Astrocyte (in vitro differentiated cells and primary cell): ENCODE results near the gene GPR156. TPM values are rescaled to one million over a fixed set of nuclear protein-coding genes. Genes with fewer than 3 reads are reported as not detected.

Experiments used
- DNase-seq: peaks from one replicate; pipeline ENCODE4 v3.0.0-alpha.2; 2010; ENCODE audit warnings: low read depth
- FAIRE-seq: peaks from 2 replicates; lab custom pipeline; 2011; peaks lifted over from hg19 to GRCh38; lab: Jason Lieb, UNC
- H2AFZ ChIP-seq: 2 replicates; pipeline ENCODE4 v1.6.0; 2012; ENCODE audit warnings: low read depth, low read length, inconsistent platforms
- H3K27ac ChIP-seq: 2 replicates; pipeline ENCODE4 v1.5.1; 2011; ENCODE audit warnings: low read depth, low read length, inconsistent platforms
- H3K27me3 ChIP-seq: 2 replicates; pipeline ENCODE4 v1.6.0; 2011; ENCODE audit warnings: low read length, inconsistent platforms; ENCODE audit not compliant: insufficient read depth
- H3K36me3 ChIP-seq: 2 replicates; pipeline ENCODE4 v1.5.1; 2011; ENCODE audit warnings: low read length, inconsistent platforms; ENCODE audit not compliant: insufficient read depth
- H3K4me1 ChIP-seq: 2 replicates; pipeline ENCODE4 v1.5.1; 2011; ENCODE audit warnings: low read length, inconsistent platforms; ENCODE audit not compliant: insufficient read depth
- H3K4me2 ChIP-seq: 2 replicates; pipeline ENCODE4 v1.6.0; 2012; ENCODE audit warnings: low read length, inconsistent platforms
- H3K4me3 ChIP-seq: 2 replicates; pipeline ENCODE4 v1.5.1; 2011; ENCODE audit warnings: low read depth, mild to moderate bottlenecking, low read length, inconsistent platforms; ENCODE audit not compliant: insufficient read depth
- H3K79me2 ChIP-seq: 2 replicates; pipeline ENCODE4 v1.6.0; 2012; ENCODE audit warnings: mild to moderate bottlenecking, low read length, inconsistent platforms; ENCODE audit not compliant: insufficient read depth
- H3K9ac ChIP-seq: 2 replicates; pipeline ENCODE4 v1.6.0; 2012; ENCODE audit warnings: mild to moderate bottlenecking, low read length, inconsistent platforms
- H3K9me3 ChIP-seq: 2 replicates; pipeline ENCODE4 v1.5.1; 2012; ENCODE audit warnings: low read depth, mild to moderate bottlenecking, low read length, inconsistent platforms; ENCODE audit not compliant: insufficient read depth
- H4K20me1 ChIP-seq: 2 replicates; pipeline ENCODE4 v1.6.0; 2012; ENCODE audit warnings: low read length, inconsistent platforms; ENCODE audit not compliant: insufficient read depth
- H3K27ac Mint-ChIP-seq: one replicate; pipeline ENCODE4 v1.8.0; 2021; ENCODE audit warnings: mild to moderate bottlenecking, mixed read lengths; ENCODE audit not compliant: unreplicated experiment
- H3K27me3 Mint-ChIP-seq: one replicate; pipeline ENCODE4 v1.8.0; 2021; ENCODE audit warnings: low read depth, mixed read lengths; ENCODE audit not compliant: unreplicated experiment
- H3K36me3 Mint-ChIP-seq: one replicate; pipeline ENCODE4 v1.8.0; 2021; ENCODE audit warnings: low read depth, mixed read lengths; ENCODE audit not compliant: unreplicated experiment
- H3K4me1 Mint-ChIP-seq: one replicate; pipeline ENCODE4 v1.8.0; 2021; ENCODE audit warnings: low read depth, mixed read lengths; ENCODE audit not compliant: unreplicated experiment
- H3K4me3 Mint-ChIP-seq: one replicate; pipeline ENCODE4 v1.8.0; 2021; ENCODE audit warnings: mild to moderate bottlenecking, moderate library complexity, mixed read lengths; ENCODE audit not compliant: unreplicated experiment
- H3K9me3 Mint-ChIP-seq: one replicate; pipeline ENCODE4 v1.8.0; 2021; ENCODE audit warnings: mild to moderate bottlenecking, mixed read lengths; ENCODE audit not compliant: unreplicated experiment
- CTCF ChIP-seq: IDR thresholded peaks from 2 replicates; pipeline ENCODE4 v1.5.1; 2011; ENCODE audit warnings: low read depth, mild to moderate bottlenecking, inconsistent platforms, low read length, moderate library complexity; ENCODE audit not compliant: insufficient read depth
- EZH2 ChIP-seq: IDR thresholded peaks from 2 replicates; pipeline ENCODE4 v1.6.1; 2012; ENCODE audit warnings: mild to moderate bottlenecking, low read length, inconsistent platforms; ENCODE audit not compliant: insufficient read depth
- total RNA-seq: library from RNA; stranded (reverse); gene quantifications from 2 replicates; pipeline ENCODE4 v1.2.1, GENCODE V29; 2021

Gene GPR156
- total RNA-seq, 1 donor from 2014 or later, result 0.39 TPM

DNA sequence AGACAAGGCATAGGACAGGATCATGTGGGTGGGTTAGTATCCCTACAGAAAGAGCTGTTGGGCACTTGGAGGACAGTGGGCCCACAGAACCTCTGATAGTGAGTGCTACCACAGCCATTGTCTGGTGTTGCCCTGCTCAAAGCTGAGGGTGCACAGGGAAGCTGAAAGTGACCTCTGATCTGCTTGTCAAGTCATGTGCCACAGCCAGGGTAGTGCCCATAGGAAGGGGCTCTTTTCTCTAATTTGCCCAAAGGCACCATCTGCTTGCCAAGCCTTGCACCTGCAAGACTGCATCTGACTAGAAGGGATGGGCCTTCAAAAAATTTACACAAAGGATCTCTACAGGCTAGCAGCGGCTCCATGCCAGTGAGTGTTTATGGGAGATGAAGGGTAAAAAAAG is 103.4 kb downstream of the GPR156 start:
- H3K9me3 ChIP-seq, result no peaks in the 10 kb centered on the region
- no peak overlapping the region for H3K4me2 ChIP-seq
- no peak overlapping the region for H3K9ac ChIP-seq
- H3K4me3 ChIP-seq, result no peak overlapping the region
- H3K36me3 Mint-ChIP-seq, result no peaks in the 10 kb centered on the region
- no peaks in the 10 kb centered on the region for H3K79me2 ChIP-seq
- no peak for TF ChIP-seq CTCF
- TF ChIP-seq EZH2, result no peak
- peaks cover 4% of the 10 kb centered on the region for H3K27me3 Mint-ChIP-seq
- peak overlapping the region; percentile 47 for H3K27ac Mint-ChIP-seq
- H3K4me1 ChIP-seq, result peaks cover 13% of the 10 kb centered on the region
- DNase-seq (no peak), FAIRE-seq (no peak)
- no peaks in the 10 kb centered on the region for H3K9me3 Mint-ChIP-seq
- no peak overlapping the region for H3K27ac ChIP-seq
- no peaks in the 10 kb centered on the region for H3K36me3 ChIP-seq
- H2AFZ ChIP-seq, result no peak overlapping the region
- no peak overlapping the region for H3K4me3 Mint-ChIP-seq
- peaks cover 24% of the 10 kb centered on the region for H3K4me1 Mint-ChIP-seq
- no peaks in the 10 kb centered on the region for H4K20me1 ChIP-seq
- H3K27me3 ChIP-seq, result no peaks in the 10 kb centered on the region

GRCh38 chr3:120180731-120181412 is 104.2 kb downstream of the GPR156 start:
- no peak overlapping the region for H3K9ac ChIP-seq
- no peaks in the 10 kb centered on the region for H4K20me1 ChIP-seq
- no peak overlapping the region for H3K4me2 ChIP-seq
- no peak overlapping the region for H3K27ac ChIP-seq
- peaks cover 13% of the 10 kb centered on the region for H3K4me1 ChIP-seq
- H2AFZ ChIP-seq, result no peak overlapping the region
- H3K36me3 ChIP-seq, result no peaks in the 10 kb centered on the region
- H3K36me3 Mint-ChIP-seq, result no peaks in the 10 kb centered on the region
- DNase-seq (no peak), FAIRE-seq (no peak)
- H3K4me3 ChIP-seq, result no peak overlapping the region
- H3K27me3 ChIP-seq, result no peaks in the 10 kb centered on the region
- peaks cover 4% of the 10 kb centered on the region for H3K27me3 Mint-ChIP-seq
- H3K27ac Mint-ChIP-seq, result no peak overlapping the region
- TF ChIP-seq EZH2 (no peak), CTCF (no peak)
- no peak overlapping the region for H3K4me3 Mint-ChIP-seq
- H3K9me3 Mint-ChIP-seq, result no peaks in the 10 kb centered on the region
- H3K79me2 ChIP-seq, result no peaks in the 10 kb centered on the region
- no peaks in the 10 kb centered on the region for H3K9me3 ChIP-seq
- H3K4me1 Mint-ChIP-seq, result peaks cover 26% of the 10 kb centered on the region

DNA sequence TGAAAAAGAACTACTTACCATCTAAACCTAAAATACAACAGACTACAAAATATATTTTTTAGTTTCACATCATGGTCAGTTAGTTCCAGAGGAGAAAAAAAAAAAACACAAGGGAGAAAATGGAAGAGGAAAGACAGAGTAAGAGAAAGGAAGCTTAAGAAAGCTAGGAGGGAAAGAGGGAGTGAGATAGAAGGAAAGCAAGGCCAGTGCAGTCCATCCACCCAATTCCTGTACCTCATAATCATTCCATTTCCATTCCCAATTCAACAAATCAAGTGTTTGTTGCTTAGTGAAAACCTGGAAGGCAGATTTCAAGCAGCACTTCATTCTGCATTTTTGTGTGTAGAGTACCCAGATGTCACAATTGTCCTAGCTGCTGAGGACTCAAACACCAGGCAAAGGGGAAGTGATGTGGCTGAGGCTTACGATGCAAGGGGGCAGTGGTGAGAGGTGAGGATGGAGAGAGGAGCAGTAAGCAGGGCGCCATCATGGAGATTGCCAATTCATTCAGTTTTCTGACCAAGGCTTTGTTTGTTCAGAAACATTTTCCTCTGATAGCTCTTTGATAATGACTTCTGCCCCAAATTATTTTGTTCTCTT is 107.2 kb downstream of the GPR156 start:
- no peaks in the 10 kb centered on the region for H3K27me3 Mint-ChIP-seq
- Histone ChIP-seq H3K27me3 (no peaks in the 10 kb centered on the region), H4K20me1 (no peaks in the 10 kb centered on the region), H3K36me3 (no peaks in the 10 kb centered on the region), H3K27ac (peak overlapping the region; percentile 12), H2AFZ (peak overlapping the region; percentile 63), H3K4me3 (no peak overlapping the region), H3K4me1 (peaks cover 13% of the 10 kb centered on the region), H3K79me2 (no peaks in the 10 kb centered on the region), H3K9me3 (no peaks in the 10 kb centered on the region), H3K4me2 (peak overlapping the region; percentile 69), H3K9ac (peak overlapping the region; percentile 41)
- no peak for TF ChIP-seq CTCF
- TF ChIP-seq EZH2, result no peak
- peak overlapping the region; percentile 99 for H3K27ac Mint-ChIP-seq
- DNase-seq (no peak), FAIRE-seq (no peak)
- H3K9me3 Mint-ChIP-seq, result no peaks in the 10 kb centered on the region
- H3K4me1 Mint-ChIP-seq, result peaks cover 30% of the 10 kb centered on the region
- peak overlapping the region; percentile 75 for H3K4me3 Mint-ChIP-seq
- H3K36me3 Mint-ChIP-seq, result no peaks in the 10 kb centered on the region
